GM19438 (cell line): ENCODE data around the gene CROCC.
"Not testable (repeated sequence)": the region's sequence is repeated elsewhere in the genome, so short reads cannot be mapped to it uniquely, and the experiment has no call there.

Source experiments
- ATAC-seq: cut with Tn5 transposase; IDR thresholded peaks from one replicate; pipeline ENCODE4 v1.9.1; 2021; ENCODE audit warnings: low read depth; ENCODE audit not compliant: unreplicated experiment

The CROCC gene

GRCh38 chr1:16921391-16922185 is at the start of gene CROCC:
Gene CROCC (plus strand): TSS chr1:16921931. CDS start chr1:16922019, 88 bp downstream.
- ATAC-seq, result no peak

- not testable (repeated sequence) for ATAC-seq
These were observed 49.3 kb upstream of the CROCC start for GRCh38 chr1:16872152-16873075.

GRCh38 chr1:16873076-16873879 is 48.5 kb upstream of the CROCC start:
- not testable (repeated sequence) for ATAC-seq

GRCh38 chr1:16874968-16875765 is 46.6 kb upstream of the CROCC start:
- not testable (repeated sequence) for ATAC-seq

- not testable (repeated sequence) for ATAC-seq
These were observed 40.0 kb upstream of the CROCC start for GRCh38 chr1:16881742-16882141.

GRCh38 chr1:16882986-16883385 is 38.7 kb upstream of the CROCC start:
- no peak for ATAC-seq

- ATAC-seq, result not testable (repeated sequence)
These were observed 37.2 kb upstream of the CROCC start for GRCh38 chr1:16884487-16884886.

- ATAC-seq, result no peak
These were observed 34.7 kb upstream of the CROCC start for GRCh38 chr1:16886860-16887605.

- ATAC-seq, result no peak
These were observed 32.6 kb upstream of the CROCC start for GRCh38 chr1:16888860-16889816.

- ATAC-seq, result not testable (repeated sequence)
These were observed 31.2 kb upstream of the CROCC start for GRCh38 chr1:16890539-16891021.

GRCh38 chr1:16891057-16891456 is 30.7 kb upstream of the CROCC start:
- ATAC-seq, result not testable (repeated sequence)

GRCh38 chr1:16892978-16893525 is 28.7 kb upstream of the CROCC start:
- ATAC-seq, result not testable (repeated sequence)

- ATAC-seq, result not testable (repeated sequence)
These were observed 27.9 kb upstream of the CROCC start for GRCh38 chr1:16893796-16894195.

- ATAC-seq, result not testable (repeated sequence)
These were observed 27.4 kb upstream of the CROCC start for GRCh38 chr1:16894338-16894737.

GRCh38 chr1:16895233-16895597 is 26.5 kb upstream of the CROCC start:
- ATAC-seq, result not testable (repeated sequence)

GRCh38 chr1:16895598-16896315 is 26.0 kb upstream of the CROCC start, which contains the start of gene RNU1-2:
Gene RNU1-2 (plus strand): TSS chr1:16895980.
- ATAC-seq, result peak; percentile 96
